Mammary epithelial cell (primary cell): Measurements from ENCODE around the gene ANKRD11.

Experiments used
- CTCF ChIP-seq, 2 donors: IDR thresholded peaks in 1 of 2; conservative IDR thresholded peaks in 1 of 2; 2 replicates each; pipeline ENCODE4 v1.5.1; 2011 to 2012; ENCODE audit warnings: inconsistent platforms in 2 of 2, low read length in 2 of 2, mild to moderate bottlenecking in 2 of 2, control low read depth in 1 of 2, low read depth in 1 of 2; ENCODE audit not compliant: insufficient read depth in 1 of 2; ENCODE audit errors: extremely low read depth in 1 of 2
- EZH2 ChIP-seq: IDR thresholded peaks from 2 replicates; pipeline ENCODE4 v1.6.1; 2012; ENCODE audit warnings: low read length, inconsistent platforms, borderline replicate concordance

- TF ChIP-seq CTCF (conservative IDR thresholded peaks at IDR 0.05 in 1 of 2, IDR thresholded peaks at IDR 0.05 in 1 of 2; ENCODE audit: extremely low read depth in 1 of 2, insufficient read depth in 1 of 2, low read depth in 1 of 2, low read length in 2 of 2) (no peak), EZH2 (no peak)
Measured at GRCh38 chr16:89466920-89467319, 23.4 kb downstream of the ANKRD11 start.
